GM12878 (cell line): Measurements from ENCODE around the gene DPH6. TPM values are rescaled to one million over a fixed set of nuclear protein-coding genes. Genes with fewer than 3 reads are reported as not detected.

ENCODE experiments used
- ATAC-seq: fragments of 200-7000 bp; cut with Tn5 transposase; 3 replicates; pipeline ENCODE4 v1.9.1; 2020; ENCODE audit warnings: mild to moderate bottlenecking, moderate library complexity
- BruUV-seq: library from RNA; stranded (reverse); fragments of 400-500 nt; replicated peaks from 2 replicates; lab custom pipeline; 2021; lab: Mats Ljungman, UMichigan
- CTCF ChIA-PET: fragments of 300-600 bp; sonication (Branson Sonifier 250); formaldehyde crosslinking; extraction: SDS; loops from one replicate; lab custom pipeline; 2021; ENCODE audit warnings: inconsistent platforms; lab: Yijun Ruan, JAX
- POLR2A ChIA-PET: fragments of 350-600 bp; formaldehyde crosslinking; extraction: SDS; loops from one replicate; lab custom pipeline; 2021; ENCODE audit warnings: inconsistent platforms; lab: Charles Lee
- RAD21 ChIA-PET: fragments of 300-600 bp; sonication (Branson Sonifier 250); formaldehyde crosslinking; loops from one replicate; lab custom pipeline; 2023; ENCODE audit warnings: antibody characterized with exemption; ENCODE audit not compliant: unreplicated experiment; lab: Charles Lee
- SMC1A ChIA-PET: fragments of 300-600 bp; sonication (Branson Sonifier 250); formaldehyde crosslinking; loops from one replicate; lab custom pipeline; 2023; ENCODE audit not compliant: unreplicated experiment, uncharacterized antibody; lab: Charles Lee
- DNase-seq: peaks from one replicate; pipeline ENCODE4 v3.0.0-alpha.2; 2011; ENCODE audit warnings: low read depth, low spot score
- FAIRE-seq: peaks from 3 replicates; lab custom pipeline; 2011; peaks lifted over from hg19 to GRCh38; lab: Jason Lieb, UNC
- H2AFZ ChIP-seq: 2 replicates; pipeline ENCODE4 v1.6.0; 2011; ENCODE audit warnings: low read depth, low read length, control low read depth; ENCODE audit not compliant: control insufficient read depth
- H3K27ac ChIP-seq: 2 replicates; pipeline ENCODE4 v1.5.1; 2011; ENCODE audit warnings: control low read depth; ENCODE audit not compliant: control insufficient read depth, insufficient read depth
- H3K27me3 ChIP-seq, 2 experiments: replicated peaks in 1 of 2; 2 replicates each; pipeline versions ENCODE4 v1.6.0 to v1.6.1; 2011; ENCODE audit warnings: low read length in 1 of 2; ENCODE audit not compliant: control insufficient read depth in 2 of 2, insufficient read depth in 2 of 2
- H3K36me3 ChIP-seq, 2 experiments: 2 replicates each; pipeline ENCODE4 v1.5.1; 2011; ENCODE audit warnings: low read length in 1 of 2; ENCODE audit not compliant: control insufficient read depth in 2 of 2, insufficient read depth in 2 of 2
- H3K4me1 ChIP-seq: 2 replicates; pipeline ENCODE4 v1.6.1; 2011; ENCODE audit warnings: mild to moderate bottlenecking, low read length, moderate library complexity, mixed read lengths; ENCODE audit not compliant: control insufficient read depth, insufficient read depth
- H3K4me2 ChIP-seq: 2 replicates; pipeline ENCODE4 v1.6.0; 2011; ENCODE audit warnings: control low read depth; ENCODE audit not compliant: control insufficient read depth, insufficient read depth
- H3K4me3 ChIP-seq: fragments of 200-600 bp; sonication (generic); 2 replicates; pipeline ENCODE4 v1.5.1; 2016
- H3K79me2 ChIP-seq: 2 replicates; pipeline ENCODE4 v1.6.0; 2011; ENCODE audit warnings: low read length; ENCODE audit not compliant: control insufficient read depth, insufficient read depth
- H3K9ac ChIP-seq: 2 replicates; pipeline ENCODE4 v1.8.0; 2011; ENCODE audit warnings: low read length, control low read depth, mixed read lengths; ENCODE audit not compliant: control insufficient read depth, insufficient read depth
- H3K9me3 ChIP-seq: replicated peaks from 3 replicates; pipeline ENCODE4 v1.5.1; 2011; ENCODE audit warnings: mild to moderate bottlenecking, low read length; ENCODE audit not compliant: control insufficient read depth, insufficient read depth
- H4K20me1 ChIP-seq: 2 replicates; pipeline ENCODE4 v1.6.0; 2011; ENCODE audit not compliant: control insufficient read depth, insufficient read depth
- BRCA1 ChIP-seq: IDR thresholded peaks from 2 replicates; pipeline ENCODE4 v1.6.1; 2011; ENCODE audit warnings: low read depth, low read length, improper control_type of control experiment
- CBX3 ChIP-seq: fragments of 200-600 bp; sonication (generic); IDR thresholded peaks from 2 replicates; pipeline ENCODE4 v1.6.1; 2016; ENCODE audit warnings: low read depth, borderline replicate concordance
- EGR1 ChIP-seq, 2 experiments: IDR thresholded peaks; 1 replicate in 1 of 2; 2 replicates in 1 of 2; pipeline ENCODE4 v1.6.1; 2011 to 2012; ENCODE audit warnings: low read depth in 2 of 2, low read length in 2 of 2, borderline replicate concordance in 1 of 2, mild to moderate bottlenecking in 1 of 2, moderate library complexity in 1 of 2
- ETV6 ChIP-seq, 2 experiments: fragments of 450-650 bp in 1 of 2; IDR thresholded peaks in 1 of 2; conservative IDR thresholded peaks in 1 of 2; 2 replicates each; pipeline ENCODE4 v1.6.1; 2014; ENCODE audit warnings: antibody characterized with exemption in 1 of 2, borderline replicate concordance in 1 of 2, low read depth in 1 of 2, mild to moderate bottlenecking in 1 of 2, moderate library complexity in 1 of 2
- HSF1 ChIP-seq: fragments of 150-350 bp; IDR thresholded peaks from 2 replicates; pipeline ENCODE4 v1.6.1; 2014; ENCODE audit warnings: mild to moderate bottlenecking, low read depth, low read length
- IKZF1 ChIP-seq: fragments of 450-650 bp; conservative IDR thresholded peaks from 2 replicates; pipeline ENCODE4 v1.6.1; 2017; ENCODE audit warnings: antibody characterized with exemption, mild to moderate bottlenecking
- IKZF2 ChIP-seq, 2 experiments: fragments of 450-650 bp; IDR thresholded peaks; 2 replicates each; pipeline ENCODE4 v1.6.1; 2017; ENCODE audit warnings: mild to moderate bottlenecking in 2 of 2, moderate library complexity in 2 of 2
- MYB ChIP-seq: fragments of 150-350 bp; IDR thresholded peaks from 2 replicates; pipeline ENCODE4 v1.6.1; 2014; ENCODE audit warnings: mild to moderate bottlenecking, low read depth, low read length, borderline replicate concordance
- PBX3 ChIP-seq: IDR thresholded peaks from 2 replicates; pipeline ENCODE4 v1.6.1; 2011; ENCODE audit warnings: mild to moderate bottlenecking, low read depth, low read length, moderate library complexity; ENCODE audit not compliant: insufficient replicate concordance
- RELA ChIP-seq: fragments of 450-650 bp; IDR thresholded peaks from 2 replicates; pipeline ENCODE4 v1.8.0; 2014; ENCODE audit warnings: borderline replicate concordance; ENCODE audit not compliant: partially characterized antibody
- RELB ChIP-seq: fragments of 450-650 bp; IDR thresholded peaks from 2 replicates; pipeline ENCODE4 v1.6.1; 2017; ENCODE audit warnings: low read depth, mild to moderate bottlenecking, moderate library complexity
- REST ChIP-seq: IDR thresholded peaks from 2 replicates; pipeline ENCODE4 v1.6.1; 2012; ENCODE audit warnings: mild to moderate bottlenecking, low read depth, low read length
- SREBF2 ChIP-seq: IDR thresholded peaks from 2 replicates; pipeline ENCODE4 v1.6.1; 2012; ENCODE audit warnings: mild to moderate bottlenecking, low read length
- WGBS: methylation state at CpG from one replicate; pipeline ENCODE4 v1.1.6; 2016; ENCODE audit warnings: low lambda C conversion rate; ENCODE audit not compliant: insufficient replicate concordance, insufficient coverage; ENCODE audit errors: missing lambda C conversion rate; 5-methylcytosine and 5-hydroxymethylcytosine counted together
- in situ Hi-C: fragments of 300-500 bp; cut with MboI; formaldehyde crosslinking; loops from 9 replicates; pipeline ENCODE4 v1.14.3; 2018; ENCODE audit warnings: mixed read lengths
- intact Hi-C: fragments of 100-400 bp; cut with micrococcal nuclease; formaldehyde crosslinking; loops from one replicate; pipeline ENCODE4 v1.14.2; 2022; ENCODE audit not compliant: unreplicated experiment
- polyA plus RNA-seq, 11 experiments: library from polyadenylated mRNA; depleted of rRNA in 4 of 11; unstranded in 6 of 11; stranded (reverse) in 5 of 11; fragments of >200 nt; fragmentation: Nextera tagmentation in 4 of 11; fragmentation: Illumina TruSeq in 1 of 11; extraction: Ambion mirVana in 4 of 11; extraction: Trizol in 1 of 11; gene quantifications; 1 replicate in 1 of 11; 2 replicates in 10 of 11; pipeline versions ENCODE4 v1.2.1 to v1.2.3, GENCODE V29; 2011 to 2016; ENCODE audit warnings: inconsistent platforms in 2 of 11, missing spikeins in 2 of 11, low read depth in 1 of 11
- total RNA-seq, 4 experiments: library from RNA; depleted of rRNA in 3 of 4; stranded (reverse); fragments of >200 nt in 3 of 4; fragmentation: Illumina TruSeq in 1 of 4; extraction: Trizol in 1 of 4; gene quantifications; 2 replicates each; pipeline versions ENCODE4 v1.2.1 to v1.2.3, GENCODE V29; 2013 to 2021

Gene DPH6
- total and polyA plus RNA-seq, 10 of the 15 experiments (the other 5 are each of a cell fraction or from before 2014, with no cell fraction given), result 9.0 to 68.5 (median 17.1) TPM

GRCh38 chr15:35491999-35492398 is 54.0 kb downstream of the DPH6 start (continued):
- TF ChIP-seq PBX3, result no peak
- TF ChIP-seq ETV6 (conservative IDR thresholded peaks at IDR 0.05 in 1 of 2, IDR thresholded peaks at IDR 0.05 in 1 of 2; ENCODE audit: borderline replicate concordance in 1 of 2, low read depth in 1 of 2), result no peak
- TF ChIP-seq IKZF1, result no peak
- no peak for TF ChIP-seq HSF1
- TF ChIP-seq CBX3, result no peak

GRCh38 chr15:35491173-35491572 is 54.8 kb downstream of the DPH6 start:
- Histone ChIP-seq H2AFZ (no peak overlapping the region), H3K27me3 (no peaks in the 10 kb centered on the region), H3K9ac (no peak overlapping the region), H4K20me1 (no peaks in the 10 kb centered on the region), H3K4me2 (no peak overlapping the region), H3K4me1 (no peaks in the 10 kb centered on the region), H3K36me3 (no peaks in the 10 kb centered on the region), H3K4me3 (no peak overlapping the region), H3K79me2 (no peaks in the 10 kb centered on the region), H3K27ac (no peak overlapping the region), H3K9me3 (peaks cover 11% of the 10 kb centered on the region; the same call in 2 of the 3 replicates)
- intact Hi-C loops (no loop called here), in situ Hi-C loops (no loop called here)
- ATAC-seq (no peak), FAIRE-seq (no peak), DNase-seq (no peak)
- ChIA-PET POLR2A (interaction anchor here (0.6 kb wide), 1 partner anchor 305 kb away, joined by 3 read pairs; no protein-coding TSS in a partner anchor), SMC1A (no interaction called here), RAD21 (no interaction called here), CTCF (no interaction called here)
- no TSS peak for BruUV-seq
- WGBS, result 95% methylated on average over 3 of the region's 3 CpGs
- TF ChIP-seq EGR1 (IDR thresholded peaks at IDR 0.05; ENCODE audit: borderline replicate concordance in 1 of 2, low read depth in 2 of 2, low read length in 2 of 2) (no peak), IKZF2 (IDR thresholded peaks at IDR 0.05) (no peak), MYB (no peak), SREBF2 (no peak), PBX3 (no peak), REST (no peak), BRCA1 (no peak), RELB (no peak), RELA (no peak)
